Brain microvascular endothelial cell (primary cell): ENCODE measurements around the gene CTXN1.

Experiments
- DNase-seq: peaks from one replicate; pipeline ENCODE4 v3.0.0-alpha.2; 2020
- H3K27ac ChIP-seq: fragments of 250-450 bp; sonication (Bioruptor Pico); 2 replicates; pipeline ENCODE4 v1.5.1; 2020; ENCODE audit warnings: mild to moderate bottlenecking, moderate library complexity
- H3K27me3 ChIP-seq: fragments of 250-450 bp; sonication (Bioruptor Pico); replicated peaks from 2 replicates; pipeline ENCODE4 v1.5.1; 2020; ENCODE audit warnings: mild to moderate bottlenecking
- H3K36me3 ChIP-seq: fragments of 250-450 bp; sonication (Bioruptor Pico); replicated peaks from 2 replicates; pipeline ENCODE4 v1.5.1; 2020; ENCODE audit warnings: mild to moderate bottlenecking
- H3K4me3 ChIP-seq: 2 replicates; pipeline ENCODE4 v1.5.1; 2011; ENCODE audit warnings: low read depth, mild to moderate bottlenecking, control low read depth, low read length, moderate library complexity
- in situ Hi-C: cut with HindIII; loops from 2 replicates; pipeline ENCODE4 v1.10.0; 2017; ENCODE audit warnings: low sequenced_read_pairs, low pct_ligation_motif_present
- TF ChIP-seq, protein P1 (sequence below): IDR thresholded peaks from 2 replicates; pipeline ENCODE4 v1.5.1; 2011; ENCODE audit warnings: low read depth, mild to moderate bottlenecking, moderate library complexity, low read length, control low read depth, inconsistent platforms; ENCODE audit errors: missing control alignments

CTXN1 gene

DNA sequence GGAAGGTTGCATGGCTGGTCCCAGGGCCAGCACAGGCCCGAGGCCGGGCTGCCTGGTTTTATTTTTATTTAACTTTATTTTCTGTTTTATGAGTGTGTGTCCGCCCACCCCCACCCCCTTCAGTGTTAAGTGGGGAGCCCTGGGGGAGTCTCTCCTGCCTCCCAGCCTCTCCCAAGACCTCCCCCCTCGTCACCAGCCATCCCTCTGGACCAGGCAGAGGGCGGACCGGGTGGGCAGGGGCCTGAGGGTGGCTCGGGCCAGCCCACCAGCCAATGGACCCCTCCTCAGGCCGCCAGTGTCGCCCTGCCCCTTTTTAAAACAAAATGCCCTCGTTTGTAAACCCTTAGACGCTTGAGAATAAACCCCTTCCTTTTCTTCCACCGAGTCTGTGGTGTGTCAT is 11.8 kb downstream of the CTXN1 start:
- H3K27ac ChIP-seq: no peak overlapping the region
- in situ Hi-C loops: no loop called here
- H3K27me3 ChIP-seq: peaks cover 14% of the 10 kb centered on the region
- TF ChIP-seq, protein P1, sequence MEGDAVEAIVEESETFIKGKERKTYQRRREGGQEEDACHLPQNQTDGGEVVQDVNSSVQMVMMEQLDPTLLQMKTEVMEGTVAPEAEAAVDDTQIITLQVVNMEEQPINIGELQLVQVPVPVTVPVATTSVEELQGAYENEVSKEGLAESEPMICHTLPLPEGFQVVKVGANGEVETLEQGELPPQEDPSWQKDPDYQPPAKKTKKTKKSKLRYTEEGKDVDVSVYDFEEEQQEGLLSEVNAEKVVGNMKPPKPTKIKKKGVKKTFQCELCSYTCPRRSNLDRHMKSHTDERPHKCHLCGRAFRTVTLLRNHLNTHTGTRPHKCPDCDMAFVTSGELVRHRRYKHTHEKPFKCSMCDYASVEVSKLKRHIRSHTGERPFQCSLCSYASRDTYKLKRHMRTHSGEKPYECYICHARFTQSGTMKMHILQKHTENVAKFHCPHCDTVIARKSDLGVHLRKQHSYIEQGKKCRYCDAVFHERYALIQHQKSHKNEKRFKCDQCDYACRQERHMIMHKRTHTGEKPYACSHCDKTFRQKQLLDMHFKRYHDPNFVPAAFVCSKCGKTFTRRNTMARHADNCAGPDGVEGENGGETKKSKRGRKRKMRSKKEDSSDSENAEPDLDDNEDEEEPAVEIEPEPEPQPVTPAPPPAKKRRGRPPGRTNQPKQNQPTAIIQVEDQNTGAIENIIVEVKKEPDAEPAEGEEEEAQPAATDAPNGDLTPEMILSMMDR: no peak
- no peak overlapping the region for H3K4me3 ChIP-seq
- H3K36me3 ChIP-seq: peaks cover 24% of the 10 kb centered on the region
- no peak for DNase-seq

DNA sequence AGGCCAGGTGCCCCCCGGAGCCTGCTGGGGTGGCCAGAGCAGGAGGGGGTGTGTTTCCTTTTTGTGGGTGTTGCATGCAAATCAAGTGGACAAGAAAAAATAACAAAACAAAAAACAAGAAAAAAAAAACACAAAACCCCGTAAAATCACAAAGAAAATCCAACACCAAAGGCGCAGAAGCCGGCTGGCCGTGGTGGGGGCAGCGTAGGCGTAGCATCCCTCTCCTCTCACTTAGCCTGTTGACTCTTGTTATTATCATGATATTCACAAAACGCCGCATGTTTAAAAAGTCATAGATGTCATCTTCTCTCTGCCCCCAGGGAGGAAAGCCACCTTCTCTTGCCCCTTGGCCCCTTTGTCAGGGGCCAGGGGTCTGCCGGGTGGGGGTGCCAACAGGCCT is 12.3 kb downstream of the CTXN1 start:
- Histone ChIP-seq H3K4me3 (no peak overlapping the region), H3K36me3 (peaks cover 24% of the 10 kb centered on the region), H3K27ac (no peak overlapping the region), H3K27me3 (peaks cover 14% of the 10 kb centered on the region)
- DNase-seq: no peak
- in situ Hi-C loops: no loop called here
- TF ChIP-seq, protein P1: no peak

DNA sequence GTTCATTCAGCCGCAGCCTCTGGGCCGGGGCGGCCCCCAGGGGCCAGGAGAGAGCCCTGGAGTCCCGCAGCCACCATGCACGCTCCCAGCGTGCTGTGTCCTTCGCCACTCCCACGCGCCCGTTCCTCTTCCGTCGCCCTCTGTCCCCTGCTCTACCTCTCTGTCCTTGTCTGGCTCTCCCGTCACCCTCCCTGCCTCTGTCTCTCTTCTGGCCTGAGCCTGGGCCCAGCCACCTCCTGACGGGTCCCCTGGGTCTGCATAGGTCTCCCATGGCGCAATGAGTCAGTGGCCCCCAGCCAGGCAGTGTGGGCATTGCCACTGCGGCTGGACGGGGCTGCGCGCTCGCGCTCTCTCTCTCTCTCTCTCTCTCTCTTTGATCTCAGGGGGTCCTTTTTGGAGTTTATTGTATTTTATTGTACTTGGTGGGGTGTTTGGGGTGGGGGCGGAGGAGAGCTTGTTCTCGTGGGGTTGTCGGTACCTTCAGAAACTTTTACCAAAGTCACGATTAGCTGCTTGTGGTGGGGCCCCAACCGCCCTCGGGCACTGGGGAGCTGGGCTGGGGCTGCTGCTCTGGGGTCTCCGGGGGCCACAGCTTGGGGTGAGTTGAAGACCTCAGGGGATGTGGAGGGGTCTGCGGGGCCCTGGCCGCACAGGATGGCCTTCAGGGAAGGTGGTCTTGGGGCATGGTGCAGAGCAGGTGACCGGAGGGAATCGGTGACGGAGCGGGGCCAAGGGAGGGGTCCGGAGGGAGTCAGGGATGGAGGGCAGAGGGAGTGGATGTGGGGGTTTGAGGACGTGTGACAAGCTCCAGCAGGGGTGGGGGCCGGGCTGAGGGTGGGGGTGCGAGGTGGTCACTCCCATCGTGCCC is 13.0 kb downstream of the CTXN1 start:
- no peak for DNase-seq
- H3K27ac ChIP-seq: no peak overlapping the region
- TF ChIP-seq, protein P1: no peak
- peaks cover 24% of the 10 kb centered on the region for H3K36me3 ChIP-seq
- H3K27me3 ChIP-seq: peaks cover 14% of the 10 kb centered on the region
- no peak overlapping the region for H3K4me3 ChIP-seq
- in situ Hi-C loops: no loop called here

DNA sequence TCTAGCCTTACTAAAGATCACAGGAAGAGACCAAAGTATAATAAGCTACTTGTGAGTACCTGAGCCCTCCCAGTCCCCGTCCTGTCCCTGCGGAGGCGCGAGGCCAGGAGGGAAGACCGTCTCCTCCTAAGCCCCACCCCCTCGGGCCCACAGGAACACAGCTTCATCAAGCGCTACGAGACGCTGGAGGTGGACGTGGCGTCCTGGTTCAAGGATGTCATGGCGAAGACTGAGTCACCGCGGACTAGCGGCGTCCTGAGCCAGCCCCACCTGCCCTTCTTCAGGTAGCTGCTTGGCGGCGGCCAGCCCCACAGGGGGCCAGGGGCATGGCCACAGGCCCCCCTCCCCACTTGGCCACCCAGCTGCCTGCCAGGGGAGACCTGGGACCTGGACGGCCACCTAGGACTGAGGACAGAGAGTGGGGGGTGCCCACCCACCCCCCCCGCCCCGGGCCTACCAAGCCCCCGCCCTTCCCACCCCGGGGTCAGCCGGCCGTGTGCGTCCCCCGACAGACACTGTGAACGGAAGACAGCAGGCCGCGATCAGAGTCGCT is 13.7 kb downstream of the CTXN1 start:
- TF ChIP-seq, protein P1: no peak
- no peak overlapping the region for H3K27ac ChIP-seq
- in situ Hi-C loops: no loop called here
- H3K36me3 ChIP-seq: peaks cover 24% of the 10 kb centered on the region
- no peak for DNase-seq
- H3K27me3 ChIP-seq: peaks cover 13% of the 10 kb centered on the region
- no peak overlapping the region for H3K4me3 ChIP-seq

DNA sequence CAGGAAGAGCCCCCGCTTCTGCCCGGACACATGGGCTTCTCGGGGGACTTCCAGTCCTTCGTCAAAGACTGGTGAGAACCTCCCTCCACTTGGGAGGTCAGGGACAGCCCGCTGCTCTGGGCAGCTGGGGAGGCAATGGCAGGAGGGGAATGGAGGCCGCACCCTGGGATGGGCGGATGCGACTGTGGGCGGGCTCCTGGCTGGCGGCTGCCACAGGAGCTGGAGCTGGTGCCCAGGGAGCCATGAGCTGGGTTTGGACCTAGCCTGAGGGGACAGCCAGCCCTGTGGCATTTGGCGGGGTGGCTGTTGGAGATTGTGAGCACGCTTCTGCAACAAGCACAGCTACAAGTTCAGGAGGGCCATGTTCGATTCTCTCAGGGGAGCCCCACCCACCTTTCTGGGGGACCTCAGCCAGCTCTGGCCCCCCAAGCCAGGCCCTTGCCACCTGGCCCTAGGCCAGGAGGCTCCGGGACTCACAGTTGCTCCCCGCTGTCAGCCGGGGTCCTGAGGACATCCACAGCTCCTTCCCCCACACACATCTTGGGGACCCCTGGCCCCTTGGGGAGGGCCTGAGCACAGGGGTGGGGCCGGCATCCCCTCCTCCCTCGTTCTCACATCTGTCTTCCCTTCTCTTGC is 14.3 kb downstream of the CTXN1 start:
- DNase-seq: no peak
- peaks cover 8% of the 10 kb centered on the region for H3K27me3 ChIP-seq
- in situ Hi-C loops: no loop called here

More for the DNA sequence above, 14.3 kb downstream of the CTXN1 start:
- Histone ChIP-seq H3K36me3 (peaks cover 24% of the 10 kb centered on the region), H3K4me3 (no peak overlapping the region), H3K27ac (no peak overlapping the region)
- TF ChIP-seq, protein P1: no peak
